Measurements from ENCODE around the gene SNURF.

Gene SNURF, protein sequence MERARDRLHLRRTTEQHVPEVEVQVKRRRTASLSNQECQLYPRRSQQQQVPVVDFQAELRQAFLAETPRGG

GRCh38 chr15:24954783-24955530 is at the start of gene SNURF, which contains the start of gene SNRPN:
SNURF (plus strand) TSS chr15:24954987; CDS start chr15:24955049, 62 bp downstream.
SNRPN (plus strand) TSS chr15:24954987; CDS start chr15:24974454, 19,467 bp downstream.
- TF ChIP-seq EZH2phosphoT487 (IDR thresholded peaks at IDR 0.05; ENCODE audit: low read length) (no peak), CTCF (IDR thresholded peaks at IDR 0.05; ENCODE audit: low read length) (no peak), EZH2 (optimal IDR thresholded peaks at IDR 0.05; ENCODE audit: low read depth, low read length) (no peak)
- H2AFZ ChIP-seq (ENCODE audit: low read length) = peak within 1 kb of the TSS; percentile 12
- H3K79me2 ChIP-seq (ENCODE audit: low read length) = peaks cover 44% of the 10 kb centered on the region
- H3K4me2 ChIP-seq (ENCODE audit: low read depth, low read length) = peak within 1 kb of the TSS; percentile 32; the same call in 1 of the 2 replicates
- H3K27ac ChIP-seq (ENCODE audit: low read length) = peak within 1 kb of the TSS; percentile 78
- H3K4me3 ChIP-seq (ENCODE audit: low read length) = peak within 1 kb of the TSS; percentile 93
- no peaks in the 10 kb centered on the region for H4K20me1 ChIP-seq (ENCODE audit: insufficient read depth, low read length)
- no peaks in the 10 kb centered on the region for H3K36me3 ChIP-seq (replicated peaks; ENCODE audit: insufficient read depth, low read length)
- peak; percentile 66 for DNase-seq
- H3K9ac ChIP-seq (ENCODE audit: low read length) = peak within 1 kb of the TSS; percentile 78
- no peaks in the 10 kb centered on the region for H3K27me3 ChIP-seq (replicated peaks; ENCODE audit: insufficient read depth, low read length)
- H3K9me3 ChIP-seq (replicated peaks; ENCODE audit: insufficient read depth, low read length) = no peaks in the 10 kb centered on the region
- no peaks in the 10 kb centered on the region for H3K9me2 ChIP-seq (replicated peaks; ENCODE audit: insufficient read depth, low read length)
- no peaks in the 10 kb centered on the region for H3K4me1 ChIP-seq (ENCODE audit: low read length)
- 0 out of 2 replicates have a peak, but pooled peaks cover 4% of the 10 kb centered on the region for H3F3A ChIP-seq (ENCODE audit: insufficient read depth, low read length)

DNA sequence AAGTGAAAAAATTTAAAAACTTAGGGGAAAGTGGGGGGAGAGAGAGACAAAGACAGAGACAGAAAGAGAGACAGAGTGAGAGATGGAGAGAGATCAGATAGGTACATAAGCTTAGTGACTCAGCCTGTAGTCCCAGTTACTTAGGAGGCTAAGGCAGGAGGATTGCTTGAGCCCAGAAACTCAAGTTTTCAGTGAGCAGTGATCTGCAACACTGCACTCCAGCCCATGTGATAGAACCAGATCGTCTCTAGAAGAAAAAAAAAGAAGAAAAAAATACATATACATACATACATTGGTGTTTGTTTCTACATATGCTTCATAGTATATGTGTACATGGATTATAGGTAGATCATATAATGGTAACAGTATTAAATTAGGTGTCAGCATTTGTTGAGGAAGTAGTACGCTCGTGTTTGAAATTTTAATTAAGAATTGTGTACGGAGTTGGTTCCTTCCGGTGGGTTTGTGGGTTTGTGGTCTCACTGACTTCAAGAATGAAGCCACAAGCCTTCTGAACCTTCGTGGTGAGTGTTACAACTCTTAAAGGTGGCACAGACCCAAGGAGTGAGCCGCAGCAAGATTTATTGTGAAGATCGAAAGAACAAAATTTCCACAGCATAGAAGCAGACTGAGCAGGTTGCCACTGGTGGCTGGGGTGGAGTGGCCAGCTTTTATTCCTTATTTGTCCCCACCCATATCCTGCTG is 38.3 kb upstream of the SNURF start:
- TF ChIP-seq EZH2phosphoT487 (IDR thresholded peaks at IDR 0.05; ENCODE audit: low read length) (no peak), EZH2 (optimal IDR thresholded peaks at IDR 0.05; ENCODE audit: low read depth, low read length) (no peak)
- Histone ChIP-seq H3K36me3 (replicated peaks; ENCODE audit: insufficient read depth, low read length) (no peaks in the 10 kb centered on the region), H3K4me3 (ENCODE audit: low read length) (no peak overlapping the region), H3K4me2 (ENCODE audit: low read depth, low read length) (no peak overlapping the region), H2AFZ (ENCODE audit: low read length) (no peak overlapping the region), H4K20me1 (ENCODE audit: insufficient read depth, low read length) (no peaks in the 10 kb centered on the region), H3K79me2 (ENCODE audit: low read length) (no peaks in the 10 kb centered on the region), H3K9me3 (replicated peaks; ENCODE audit: insufficient read depth, low read length) (no peaks in the 10 kb centered on the region), H3K9ac (ENCODE audit: low read length) (no peak overlapping the region), H3K27ac (ENCODE audit: low read length) (no peak overlapping the region), H3K4me1 (ENCODE audit: low read length) (no peaks in the 10 kb centered on the region), H3K27me3 (replicated peaks; ENCODE audit: insufficient read depth, low read length) (no peaks in the 10 kb centered on the region), H3F3A (ENCODE audit: insufficient read depth, low read length) (no peaks in the 10 kb centered on the region), H3K9me2 (replicated peaks; ENCODE audit: insufficient read depth, low read length) (no peaks in the 10 kb centered on the region)
- DNase-seq = peak; percentile 26

DNA sequence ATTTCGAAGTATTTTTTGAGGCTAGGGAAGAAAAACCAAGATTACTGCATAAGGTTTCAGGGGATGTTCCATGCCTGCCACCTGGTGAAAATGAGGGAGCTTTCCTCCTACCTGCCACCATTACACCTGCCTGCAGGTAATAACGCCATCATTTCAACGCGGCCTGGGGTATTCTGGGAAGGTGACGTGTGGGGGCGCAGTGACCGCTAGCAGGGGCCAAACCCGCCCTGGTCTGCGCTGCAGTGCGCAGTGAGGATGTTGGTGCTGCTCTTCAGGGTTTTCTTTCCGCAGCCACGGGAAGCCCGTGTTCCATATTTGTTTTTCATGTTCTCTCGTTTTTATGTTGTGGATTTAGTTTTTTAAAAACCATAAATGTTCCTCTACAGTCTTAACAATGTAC is 37.4 kb upstream of the SNURF start:
- no peaks in the 10 kb centered on the region for H3K9me2 ChIP-seq (replicated peaks; ENCODE audit: insufficient read depth, low read length)
- TF ChIP-seq EZH2 (optimal IDR thresholded peaks at IDR 0.05; ENCODE audit: low read depth, low read length) = no peak
- no peak for TF ChIP-seq EZH2phosphoT487 (IDR thresholded peaks at IDR 0.05; ENCODE audit: low read length)
- TF ChIP-seq CTCF (IDR thresholded peaks at IDR 0.05; ENCODE audit: low read length) = no peak
- H3K4me3 ChIP-seq (ENCODE audit: low read length) = no peak overlapping the region
- H3K27me3 ChIP-seq (replicated peaks; ENCODE audit: insufficient read depth, low read length) = no peaks in the 10 kb centered on the region
- no peaks in the 10 kb centered on the region for H4K20me1 ChIP-seq (ENCODE audit: insufficient read depth, low read length)
- DNase-seq = no peak
- no peaks in the 10 kb centered on the region for H3K36me3 ChIP-seq (replicated peaks; ENCODE audit: insufficient read depth, low read length)
- H2AFZ ChIP-seq (ENCODE audit: low read length) = no peak overlapping the region
- no peak overlapping the region for H3K27ac ChIP-seq (ENCODE audit: low read length)
- no peaks in the 10 kb centered on the region for H3K4me1 ChIP-seq (ENCODE audit: low read length)
- H3K9ac ChIP-seq (ENCODE audit: low read length) = no peak overlapping the region
- H3K9me3 ChIP-seq (replicated peaks; ENCODE audit: insufficient read depth, low read length) = no peaks in the 10 kb centered on the region
- H3K4me2 ChIP-seq (ENCODE audit: low read depth, low read length) = no peak overlapping the region
- no peaks in the 10 kb centered on the region for H3F3A ChIP-seq (ENCODE audit: insufficient read depth, low read length)
- no peaks in the 10 kb centered on the region for H3K79me2 ChIP-seq (ENCODE audit: low read length)

Data from MM.1S (cell line).